K562 (cell line): ENCODE data around the gene NEDD8. TPM values are rescaled to one million over a fixed set of nuclear protein-coding genes. Genes with fewer than 3 reads are reported as not detected.

Source experiments
- ATAC-seq: fragments of 200-7000 bp; cut with Tn5 transposase; 3 replicates; pipeline ENCODE4 v1.9.1; 2020; ENCODE audit warnings: moderate library complexity
- BruUV-seq: library from RNA; stranded (reverse); fragments of 400-500 nt; replicated peaks from 2 replicates; lab custom pipeline; 2021; lab: Mats Ljungman, UMichigan
- CTCF ChIA-PET: fragments of 300-600 bp; formaldehyde crosslinking; extraction: SDS; loops from one replicate; lab custom pipeline; 2021; ENCODE audit warnings: low intra/inter-chr PET ratio; lab: Yijun Ruan, JAX
- POLR2A ChIA-PET: fragments of 300-600, 350-650 bp; sonication (Branson Sonifier 250); formaldehyde crosslinking; extraction: SDS; loops from one replicate; lab custom pipeline; 2021; ENCODE audit warnings: antibody characterized with exemption, inconsistent platforms; lab: Yijun Ruan, JAX
- DNase-seq, 4 experiments: peaks; one replicate each; pipeline versions ENCODE4 v3.0.0 to v3.0.0-alpha.2; 2011 to 2018; ENCODE audit warnings: low spot score in 3 of 4, mixed read lengths in 3 of 4; ENCODE audit errors: extremely low read depth in 1 of 4
- FAIRE-seq: peaks from 2 replicates; lab custom pipeline; 2011; peaks lifted over from hg19 to GRCh38; lab: Jason Lieb, UNC
- H2AFZ ChIP-seq: 2 replicates; pipeline ENCODE4 v1.6.0; 2011; ENCODE audit warnings: low read depth, low read length, control low read depth, inconsistent platforms
- H3K27ac ChIP-seq: fragments of 200-600 bp; 3 replicates; pipeline ENCODE4 v1.8.0; 2011; ENCODE audit warnings: low read depth, mild to moderate bottlenecking, control low read depth, inconsistent platforms, low read length, moderate library complexity, mixed read lengths; ENCODE audit errors: extremely low read depth
- H3K27me3 ChIP-seq, 2 experiments: fragments of 300-600 bp in 1 of 2; 2 replicates in 1 of 2; 3 replicates in 1 of 2; pipeline versions ENCODE4 v1.6.0 to v1.8.0; 2011; ENCODE audit warnings: inconsistent platforms in 2 of 2, low read length in 2 of 2, mild to moderate bottlenecking in 1 of 2, mixed read lengths in 1 of 2, moderate library complexity in 1 of 2; ENCODE audit not compliant: control insufficient read depth in 2 of 2, insufficient read depth in 2 of 2
- H3K36me3 ChIP-seq: fragments of 300-600 bp; 3 replicates; pipeline ENCODE4 v1.8.0; 2011; ENCODE audit warnings: mild to moderate bottlenecking, low read length, inconsistent platforms; ENCODE audit not compliant: control insufficient read depth, insufficient read depth
- H3K4me1 ChIP-seq, 2 experiments: fragments of 200-600 bp in 1 of 2; replicated peaks in 1 of 2; 2 replicates in 1 of 2; 3 replicates in 1 of 2; pipeline versions ENCODE4 v1.5.1 to v1.8.0; 2011; ENCODE audit warnings: inconsistent platforms in 2 of 2, low read length in 2 of 2, mild to moderate bottlenecking in 1 of 2, mixed read lengths in 1 of 2, moderate library complexity in 1 of 2; ENCODE audit not compliant: control insufficient read depth in 2 of 2, insufficient read depth in 2 of 2
- H3K4me2 ChIP-seq: 2 replicates; pipeline ENCODE4 v1.6.1; 2011; ENCODE audit warnings: low read length, control low read depth, inconsistent platforms, mixed read lengths; ENCODE audit not compliant: insufficient read depth
- H3K4me3 ChIP-seq: fragments of 200-600 bp; sonication (generic), shearing (Covaris generic); 2 replicates; pipeline ENCODE4 v1.5.1; 2016; ENCODE audit warnings: control low read depth, inconsistent platforms
- H3K79me2 ChIP-seq: fragments of 200-600 bp; 3 replicates; pipeline ENCODE4 v1.8.0; 2011; ENCODE audit warnings: low read length, inconsistent platforms; ENCODE audit not compliant: control insufficient read depth, insufficient read depth
- H3K9ac ChIP-seq, 2 experiments: 2 replicates each; pipeline versions ENCODE4 v1.6.0 to v1.6.1; 2011; ENCODE audit warnings: low read depth in 2 of 2, low read length in 2 of 2, control low read depth in 1 of 2, inconsistent platforms in 1 of 2, mild to moderate bottlenecking in 1 of 2, mixed read lengths in 1 of 2; ENCODE audit not compliant: insufficient read depth in 1 of 2
- H3K9me1 ChIP-seq: one replicate; pipeline ENCODE4 v1.6.0; 2011; ENCODE audit warnings: inconsistent platforms, mild to moderate bottlenecking, low read length, moderate library complexity; ENCODE audit not compliant: control insufficient read depth, insufficient read depth
- H3K9me3 ChIP-seq: replicated peaks from 2 replicates; pipeline ENCODE4 v1.5.1; 2011; ENCODE audit warnings: low read depth, low read length, inconsistent platforms; ENCODE audit not compliant: control insufficient read depth, insufficient read depth
- H4K20me1 ChIP-seq: replicated peaks from 2 replicates; pipeline ENCODE4 v1.6.1; 2011; ENCODE audit warnings: low read length, inconsistent platforms, mixed read lengths; ENCODE audit not compliant: control insufficient read depth, insufficient read depth
- HDGF ChIP-seq: fragments of 450-650 bp; IDR thresholded peaks from 2 replicates; pipeline ENCODE4 v1.6.1; 2016
- NR2C1 ChIP-seq, 2 experiments: fragments of 450-650 bp; IDR thresholded peaks; 2 replicates each; pipeline ENCODE4 v1.6.1; 2017; ENCODE audit warnings: mild to moderate bottlenecking in 2 of 2, antibody characterized with exemption in 1 of 2, inconsistent platforms in 1 of 2, missing compliant biosample characterization in 1 of 2, missing genetic modification characterization in 1 of 2
- WGBS: fragments of 100-300 bp; shearing (Covaris generic); methylation state at CpG from one replicate; pipeline ENCODE4 v1.1.6; 2016; ENCODE audit warnings: low coverage, mixed read lengths; ENCODE audit not compliant: insufficient coverage; ENCODE audit errors: missing lambda C conversion rate; 5-methylcytosine and 5-hydroxymethylcytosine counted together
- in situ Hi-C: fragments of 300-500 bp; cut with MboI; formaldehyde crosslinking; loops from 4 replicates; pipeline ENCODE4 v1.15.0; 2018; ENCODE audit warnings: inconsistent platforms, mixed read lengths
- intact Hi-C: fragments of 100-400 bp; cut with micrococcal nuclease; formaldehyde crosslinking; loops from 2 replicates; pipeline ENCODE4 v1.14.2; 2022
- polyA plus RNA-seq, 8 experiments: library from polyadenylated mRNA; depleted of rRNA in 4 of 8; stranded (reverse) in 5 of 8; unstranded in 3 of 8; fragments of >200 nt; fragmentation: Nextera tagmentation in 2 of 8; fragmentation: Illumina TruSeq in 1 of 8; extraction: Ambion mirVana in 2 of 8; extraction: Trizol in 1 of 8; gene quantifications; 2 replicates each; pipeline versions ENCODE4 v1.2.1 to v1.2.3, GENCODE V29; 2011 to 2014; ENCODE audit warnings: inconsistent platforms in 1 of 8, missing spikeins in 1 of 8
- total RNA-seq, 7 experiments: library from RNA; depleted of rRNA in 6 of 7; stranded (reverse); fragments of >200 nt in 6 of 7; fragmentation: Illumina TruSeq in 2 of 7; extraction: Trizol in 2 of 7; gene quantifications; 2 replicates each; pipeline versions ENCODE4 v1.2.1 to v1.2.3, GENCODE V29; 2011 to 2021; ENCODE audit warnings: low replicate concordance in 1 of 7

The NEDD8 gene
- total and polyA plus RNA-seq, 9 of the 15 experiments (the other 6 are each of a cell fraction or from before 2014, with no cell fraction given) = 142 to 691 (median 260) TPM

GRCh38 chr14:24260026-24260779, 28.0 kb upstream of the NEDD8 start:
- ATAC-seq = no peak
- CTCF ChIA-PET = no interaction called here
- H3K36me3 ChIP-seq = no peaks in the 10 kb centered on the region; the same call in 2 of the 3 replicates
- H3K4me2 ChIP-seq = no peak overlapping the region
- peak overlapping the region in 1 of 2 experiments; percentile 64; a peak in 2 of 4 replicates for H3K9ac ChIP-seq
- H3K79me2 ChIP-seq = no peaks in the 10 kb centered on the region
- H2AFZ ChIP-seq = no peak overlapping the region
- no peak for TF ChIP-seq HDGF
- TF ChIP-seq NR2C1 (IDR thresholded peaks at IDR 0.05) = 0 out of 2 replicates have a peak, but pooled peaks have one; percentile 18
- TF ChIP-seq NR2C1 (tag; IDR thresholded peaks at IDR 0.05) = no peak
- TF ChIP-seq, all 486 proteins: peak for 1
- WGBS = 54% methylated on average over 11 of the region's 16 CpGs
- in situ Hi-C loops = no loop called here
- intact Hi-C loops = no loop called here
- Histone ChIP-seq H3K9me1 (no peaks in the 10 kb centered on the region), H3K4me1 (peaks cover 20 to 68% of the 10 kb centered on the region in 2 experiments; a peak in 4 of 5 replicates), H3K27ac (no peak overlapping the region), H4K20me1 (no peaks in the 10 kb centered on the region), H3K9me3 (no peaks in the 10 kb centered on the region), H3K4me3 (no peak overlapping the region), H3K27me3 (no peaks in the 10 kb centered on the region)
- peak in 1 of 4 experiments; percentile 16 for DNase-seq
- POLR2A ChIA-PET = interaction anchor here (0.6 kb wide), 1 partner anchor 181 kb away, joined by 3 read pairs; no protein-coding TSS in a partner anchor
- no TSS peak for BruUV-seq
- no peak for FAIRE-seq
